Parathyroid adenoma (tissue), 2 donors: ENCODE data around the gene TMPRSS13.

ENCODE experiments used
- H2AFZ ChIP-seq: fragments of 300-600 bp; sonication (generic); one replicate; pipeline ENCODE4 v1.7.0; 2017; ENCODE audit warnings: antibody characterized with exemption, mild to moderate bottlenecking
- H3K27ac ChIP-seq: fragments of 300-600 bp; sonication (generic); one replicate; pipeline ENCODE4 v1.7.0; 2017
- H3K27me3 ChIP-seq: fragments of 300-600 bp; sonication (generic); one replicate; pipeline ENCODE4 v1.7.0; 2017; ENCODE audit warnings: low read length; ENCODE audit not compliant: control insufficient read depth, insufficient read depth
- H3K36me3 ChIP-seq: fragments of 300-600 bp; sonication (generic); one replicate; pipeline ENCODE4 v1.7.0; 2017; ENCODE audit warnings: low read length; ENCODE audit not compliant: control insufficient read depth, insufficient read depth
- H3K4me1 ChIP-seq: fragments of 300-600 bp; sonication (generic); one replicate; pipeline ENCODE4 v1.7.0; 2017; ENCODE audit warnings: control low read depth
- H3K4me2 ChIP-seq: fragments of 300-600 bp; sonication (generic); one replicate; pipeline ENCODE4 v1.7.0; 2017; ENCODE audit warnings: low read length
- H3K4me3 ChIP-seq: fragments of 300-600 bp; sonication (generic); one replicate; pipeline ENCODE4 v1.7.0; 2017; ENCODE audit warnings: low read depth, low read length
- H3K79me2 ChIP-seq: fragments of 300-600 bp; sonication (generic); one replicate; pipeline ENCODE4 v1.7.0; 2017; ENCODE audit warnings: control low read depth
- H3K9ac ChIP-seq: fragments of 300-600 bp; sonication (generic); one replicate; pipeline ENCODE4 v1.7.0; 2017; ENCODE audit warnings: mild to moderate bottlenecking
- H3K9me3 ChIP-seq: fragments of 300-600 bp; sonication (generic); one replicate; pipeline ENCODE4 v1.7.0; 2017; ENCODE audit warnings: low read length; ENCODE audit not compliant: control insufficient read depth
- CTCF ChIP-seq: fragments of 300-600 bp; sonication (generic); IDR thresholded peaks from one replicate; pipeline ENCODE4 v1.7.0; 2017; ENCODE audit warnings: antibody characterized with exemption, mild to moderate bottlenecking
- donor health status: primary hyperparathyroidism.

Gene TMPRSS13

GRCh38 chr11:117902001-117902845 is 27.0 kb downstream of the TMPRSS13 start:
- Histone ChIP-seq H3K9me3 (no peaks in the 10 kb centered on the region), H3K4me3 (no peak overlapping the region), H3K36me3 (no peaks in the 10 kb centered on the region), H3K27ac (no peak overlapping the region), H3K9ac (no peak overlapping the region), H3K79me2 (no peaks in the 10 kb centered on the region), H3K4me1 (no peaks in the 10 kb centered on the region), H3K27me3 (no peaks in the 10 kb centered on the region), H2AFZ (no peak overlapping the region), H3K4me2 (no peak overlapping the region)
- TF ChIP-seq CTCF = no peak

GRCh38 chr11:117901601-117902000 is 27.6 kb downstream of the TMPRSS13 start:
- Histone ChIP-seq H3K4me3 (no peak overlapping the region), H3K4me1 (no peaks in the 10 kb centered on the region), H3K79me2 (no peaks in the 10 kb centered on the region), H3K27me3 (no peaks in the 10 kb centered on the region), H3K4me2 (no peak overlapping the region), H3K9ac (no peak overlapping the region), H3K9me3 (no peaks in the 10 kb centered on the region), H3K36me3 (no peaks in the 10 kb centered on the region), H2AFZ (no peak overlapping the region), H3K27ac (no peak overlapping the region)
- no peak for TF ChIP-seq CTCF

GRCh38 chr11:117900720-117901440 is 28.3 kb downstream of the TMPRSS13 start:
- Histone ChIP-seq H3K4me2 (no peak overlapping the region), H2AFZ (no peak overlapping the region), H3K4me3 (no peak overlapping the region), H3K27me3 (no peaks in the 10 kb centered on the region), H3K79me2 (no peaks in the 10 kb centered on the region), H3K4me1 (no peaks in the 10 kb centered on the region), H3K27ac (no peak overlapping the region), H3K9ac (no peak overlapping the region), H3K36me3 (no peaks in the 10 kb centered on the region), H3K9me3 (no peaks in the 10 kb centered on the region)
- no peak for TF ChIP-seq CTCF

GRCh38 chr11:117900121-117900648 is 29.0 kb downstream of the TMPRSS13 start:
- Histone ChIP-seq H3K27ac (no peak overlapping the region), H3K4me2 (no peak overlapping the region)

More at GRCh38 chr11:117900121-117900648, 29.0 kb downstream of the TMPRSS13 start:
- TF ChIP-seq CTCF = no peak
- H3K27me3 ChIP-seq = no peaks in the 10 kb centered on the region
- H3K4me1 ChIP-seq = no peaks in the 10 kb centered on the region
- H2AFZ ChIP-seq = no peak overlapping the region
- H3K79me2 ChIP-seq = no peaks in the 10 kb centered on the region
- no peaks in the 10 kb centered on the region for H3K36me3 ChIP-seq
- H3K9ac ChIP-seq = no peak overlapping the region
- no peaks in the 10 kb centered on the region for H3K9me3 ChIP-seq
- no peak overlapping the region for H3K4me3 ChIP-seq
